ENCODE measurements around the gene SYNE3.

SYNE3 gene

GRCh38 chr14:95488376-95489213, 27.9 kb downstream of the SYNE3 start:
- no peak for DNase-seq

GRCh38 chr14:95487669-95488084, 28.8 kb downstream of the SYNE3 start:
- DNase-seq: no peak

- DNase-seq: no peak
Measured at GRCh38 chr14:95486875-95487668, 29.4 kb downstream of the SYNE3 start.

- no peak for DNase-seq
Measured at GRCh38 chr14:95485222-95485819, 31.1 kb downstream of the SYNE3 start.

GRCh38 chr14:95484296-95484695, 32.2 kb downstream of the SYNE3 start:
- DNase-seq: no peak

- no peak for DNase-seq
Measured at GRCh38 chr14:95483309-95484165, 32.9 kb downstream of the SYNE3 start.

GRCh38 chr14:95482627-95483308, 33.7 kb downstream of the SYNE3 start:
- DNase-seq: no peak

- no peak for DNase-seq
Measured at GRCh38 chr14:95481391-95482022, 34.9 kb downstream of the SYNE3 start.

GRCh38 chr14:95480887-95481226, 35.6 kb downstream of the SYNE3 start:
- peak; percentile 41 for DNase-seq

- no peak for DNase-seq
Measured at GRCh38 chr14:95480109-95480886, 36.2 kb downstream of the SYNE3 start.

- DNase-seq: no peak
Measured at GRCh38 chr14:95479494-95479893, 37.0 kb downstream of the SYNE3 start.

- no peak for DNase-seq
Measured at GRCh38 chr14:95478818-95479217, 37.6 kb downstream of the SYNE3 start.

- DNase-seq: no peak
Measured at GRCh38 chr14:95478309-95478708, 38.1 kb downstream of the SYNE3 start.

GRCh38 chr14:95477411-95478269, 38.8 kb downstream of the SYNE3 start:
- no peak for DNase-seq

- no peak for DNase-seq
Measured at GRCh38 chr14:95476747-95477146, 39.7 kb downstream of the SYNE3 start.

- no peak for DNase-seq
Measured at GRCh38 chr14:95475540-95476240, 40.8 kb downstream of the SYNE3 start.

GRCh38 chr14:95474941-95475340, 41.5 kb downstream of the SYNE3 start:
- DNase-seq: no peak

- DNase-seq: no peak
Measured at GRCh38 chr14:95474486-95474885, 42.0 kb downstream of the SYNE3 start.

- no peak for DNase-seq
Measured at GRCh38 chr14:95472819-95473251, 43.6 kb downstream of the SYNE3 start.

Data from retina (tissue), 1 donor.